ENCODE data around the gene LRRC3.
"Not testable (repeated sequence)": the region's sequence is repeated elsewhere in the genome, so short reads cannot be mapped to it uniquely, and the experiment has no call there.

LRRC3 gene

GRCh38 chr21:44489962-44490361 is 34.7 kb downstream of the LRRC3 start:
- no peak overlapping the region for H3K4me3 ChIP-seq (ENCODE audit: low read length)
- no peak for DNase-seq (ENCODE audit: low read depth, low spot score)

GRCh38 chr21:44490405-44490804 is 35.1 kb downstream of the LRRC3 start:
- no peak overlapping the region for H3K4me3 ChIP-seq (ENCODE audit: low read length)
- no peak for DNase-seq (ENCODE audit: low read depth, low spot score)

- no peak overlapping the region for H3K4me3 ChIP-seq (ENCODE audit: low read length)
- DNase-seq (ENCODE audit: low read depth, low spot score): no peak
Measured at GRCh38 chr21:44490816-44491215, 35.5 kb downstream of the LRRC3 start.

GRCh38 chr21:44492567-44493385 is 37.5 kb downstream of the LRRC3 start:
- DNase-seq (ENCODE audit: low read depth, low spot score): no peak

GRCh38 chr21:44494418-44494817 is 39.1 kb downstream of the LRRC3 start:
- no peak overlapping the region for H3K4me3 ChIP-seq (ENCODE audit: low read length)
- no peak for DNase-seq (ENCODE audit: low read depth, low spot score)

More at GRCh38 chr21:44492567-44493385, 37.5 kb downstream of the LRRC3 start:
- no peak overlapping the region for H3K4me3 ChIP-seq (ENCODE audit: low read length)

GRCh38 chr21:44494956-44495355 is 39.6 kb downstream of the LRRC3 start:
- no peak for DNase-seq (ENCODE audit: low read depth, low spot score)
- no peak overlapping the region for H3K4me3 ChIP-seq (ENCODE audit: low read length)

- no peak for DNase-seq (ENCODE audit: low read depth, low spot score)
- H3K4me3 ChIP-seq (ENCODE audit: low read length): no peak overlapping the region
Measured at GRCh38 chr21:44495611-44496563, 40.6 kb downstream of the LRRC3 start.

GRCh38 chr21:44496564-44497550 is 41.5 kb downstream of the LRRC3 start:
- no peak for DNase-seq (ENCODE audit: low read depth, low spot score)
- no peak overlapping the region for H3K4me3 ChIP-seq (ENCODE audit: low read length)

GRCh38 chr21:44497703-44498126 is 42.4 kb downstream of the LRRC3 start:
- no peak overlapping the region for H3K4me3 ChIP-seq (ENCODE audit: low read length)
- DNase-seq (ENCODE audit: low read depth, low spot score): no peak

- H3K4me3 ChIP-seq (ENCODE audit: low read length): no peak overlapping the region
- no peak for DNase-seq (ENCODE audit: low read depth, low spot score)
Measured at GRCh38 chr21:44498280-44499210, 43.2 kb downstream of the LRRC3 start.

- no peak for DNase-seq (ENCODE audit: low read depth, low spot score)
- no peak overlapping the region for H3K4me3 ChIP-seq (ENCODE audit: low read length)
Measured at GRCh38 chr21:44499211-44499560, 43.9 kb downstream of the LRRC3 start.

GRCh38 chr21:44499631-44500030 is 44.3 kb downstream of the LRRC3 start:
- no peak overlapping the region for H3K4me3 ChIP-seq (ENCODE audit: low read length)
- no peak for DNase-seq (ENCODE audit: low read depth, low spot score)

GRCh38 chr21:44500111-44500510 is 44.8 kb downstream of the LRRC3 start:
- H3K4me3 ChIP-seq (ENCODE audit: low read length): no peak overlapping the region
- DNase-seq (ENCODE audit: low read depth, low spot score): no peak

GRCh38 chr21:44502171-44502958 is 47.1 kb downstream of the LRRC3 start:
- H3K4me3 ChIP-seq (ENCODE audit: low read length): no peak overlapping the region
- DNase-seq (ENCODE audit: low read depth, low spot score): no peak

GRCh38 chr21:44503006-44503889 is 47.9 kb downstream of the LRRC3 start:
- DNase-seq (ENCODE audit: low read depth, low spot score); H3K4me3 ChIP-seq (ENCODE audit: low read length): not testable (repeated sequence)

- no peak overlapping the region for H3K4me3 ChIP-seq (ENCODE audit: low read length)
- DNase-seq (ENCODE audit: low read depth, low spot score): no peak
Measured at GRCh38 chr21:44503901-44504399, 48.6 kb downstream of the LRRC3 start.
